Parathyroid adenoma (tissue), 2 donors: ENCODE measurements around the gene WNT11.

Experiments
- H2AFZ ChIP-seq: fragments of 300-600 bp; sonication (generic); one replicate; pipeline ENCODE4 v1.7.0; 2017; ENCODE audit warnings: antibody characterized with exemption, mild to moderate bottlenecking
- H3K27ac ChIP-seq: fragments of 300-600 bp; sonication (generic); one replicate; pipeline ENCODE4 v1.7.0; 2017
- H3K27me3 ChIP-seq: fragments of 300-600 bp; sonication (generic); one replicate; pipeline ENCODE4 v1.7.0; 2017; ENCODE audit warnings: low read length; ENCODE audit not compliant: control insufficient read depth, insufficient read depth
- H3K36me3 ChIP-seq: fragments of 300-600 bp; sonication (generic); one replicate; pipeline ENCODE4 v1.7.0; 2017; ENCODE audit warnings: low read length; ENCODE audit not compliant: control insufficient read depth, insufficient read depth
- H3K4me1 ChIP-seq: fragments of 300-600 bp; sonication (generic); one replicate; pipeline ENCODE4 v1.7.0; 2017; ENCODE audit warnings: control low read depth
- H3K4me2 ChIP-seq: fragments of 300-600 bp; sonication (generic); one replicate; pipeline ENCODE4 v1.7.0; 2017; ENCODE audit warnings: low read length
- H3K4me3 ChIP-seq: fragments of 300-600 bp; sonication (generic); one replicate; pipeline ENCODE4 v1.7.0; 2017; ENCODE audit warnings: low read depth, low read length
- H3K79me2 ChIP-seq: fragments of 300-600 bp; sonication (generic); one replicate; pipeline ENCODE4 v1.7.0; 2017; ENCODE audit warnings: control low read depth
- H3K9ac ChIP-seq: fragments of 300-600 bp; sonication (generic); one replicate; pipeline ENCODE4 v1.7.0; 2017; ENCODE audit warnings: mild to moderate bottlenecking
- H3K9me3 ChIP-seq: fragments of 300-600 bp; sonication (generic); one replicate; pipeline ENCODE4 v1.7.0; 2017; ENCODE audit warnings: low read length; ENCODE audit not compliant: control insufficient read depth
- TF ChIP-seq, protein P1 (sequence below): fragments of 300-600 bp; sonication (generic); IDR thresholded peaks from one replicate; pipeline ENCODE4 v1.7.0; 2017; ENCODE audit warnings: antibody characterized with exemption, mild to moderate bottlenecking
- donor health status: primary hyperparathyroidism.

WNT11 gene

DNA sequence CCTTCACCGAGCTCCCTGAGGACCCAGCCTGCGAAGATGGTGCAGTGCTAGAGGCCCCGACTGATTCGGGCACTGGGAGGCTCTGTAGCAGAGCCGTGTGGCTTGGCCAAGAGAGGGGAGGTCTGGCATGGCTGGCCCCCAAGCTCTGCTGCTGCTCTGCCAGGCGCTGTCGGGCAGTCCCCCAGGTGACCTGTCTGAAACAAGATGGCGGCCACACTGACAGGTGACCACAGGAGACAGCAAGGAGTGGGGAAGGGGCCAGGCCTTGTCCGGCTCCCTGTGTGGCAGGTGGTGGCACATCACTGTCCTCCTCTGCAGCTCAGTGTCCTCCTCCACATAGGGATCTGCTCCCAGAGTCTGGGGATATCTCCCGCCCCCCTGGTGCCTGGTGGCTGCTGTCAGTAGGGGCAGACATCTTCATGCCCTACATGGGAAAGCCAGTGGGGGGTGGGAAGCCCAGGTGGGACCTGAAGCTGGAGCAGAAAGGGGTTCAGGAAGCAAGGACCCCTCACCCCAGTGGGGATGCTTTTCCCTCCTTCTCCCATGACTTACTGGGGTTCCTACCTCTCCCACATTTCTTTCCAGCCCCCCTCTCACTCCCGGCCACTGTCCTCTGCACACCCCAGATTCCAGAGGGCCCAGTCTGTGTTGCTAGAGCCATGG, 40.1 kb upstream of the WNT11 start:
- Histone ChIP-seq H2AFZ (no peak overlapping the region), H3K4me2 (no peak overlapping the region), H3K4me1 (no peaks in the 10 kb centered on the region), H3K36me3 (no peaks in the 10 kb centered on the region), H3K4me3 (no peak overlapping the region), H3K79me2 (no peaks in the 10 kb centered on the region), H3K27me3 (no peaks in the 10 kb centered on the region), H3K27ac (no peak overlapping the region), H3K9ac (no peak overlapping the region), H3K9me3 (no peaks in the 10 kb centered on the region)
- TF ChIP-seq, protein P1, sequence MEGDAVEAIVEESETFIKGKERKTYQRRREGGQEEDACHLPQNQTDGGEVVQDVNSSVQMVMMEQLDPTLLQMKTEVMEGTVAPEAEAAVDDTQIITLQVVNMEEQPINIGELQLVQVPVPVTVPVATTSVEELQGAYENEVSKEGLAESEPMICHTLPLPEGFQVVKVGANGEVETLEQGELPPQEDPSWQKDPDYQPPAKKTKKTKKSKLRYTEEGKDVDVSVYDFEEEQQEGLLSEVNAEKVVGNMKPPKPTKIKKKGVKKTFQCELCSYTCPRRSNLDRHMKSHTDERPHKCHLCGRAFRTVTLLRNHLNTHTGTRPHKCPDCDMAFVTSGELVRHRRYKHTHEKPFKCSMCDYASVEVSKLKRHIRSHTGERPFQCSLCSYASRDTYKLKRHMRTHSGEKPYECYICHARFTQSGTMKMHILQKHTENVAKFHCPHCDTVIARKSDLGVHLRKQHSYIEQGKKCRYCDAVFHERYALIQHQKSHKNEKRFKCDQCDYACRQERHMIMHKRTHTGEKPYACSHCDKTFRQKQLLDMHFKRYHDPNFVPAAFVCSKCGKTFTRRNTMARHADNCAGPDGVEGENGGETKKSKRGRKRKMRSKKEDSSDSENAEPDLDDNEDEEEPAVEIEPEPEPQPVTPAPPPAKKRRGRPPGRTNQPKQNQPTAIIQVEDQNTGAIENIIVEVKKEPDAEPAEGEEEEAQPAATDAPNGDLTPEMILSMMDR = no peak

DNA sequence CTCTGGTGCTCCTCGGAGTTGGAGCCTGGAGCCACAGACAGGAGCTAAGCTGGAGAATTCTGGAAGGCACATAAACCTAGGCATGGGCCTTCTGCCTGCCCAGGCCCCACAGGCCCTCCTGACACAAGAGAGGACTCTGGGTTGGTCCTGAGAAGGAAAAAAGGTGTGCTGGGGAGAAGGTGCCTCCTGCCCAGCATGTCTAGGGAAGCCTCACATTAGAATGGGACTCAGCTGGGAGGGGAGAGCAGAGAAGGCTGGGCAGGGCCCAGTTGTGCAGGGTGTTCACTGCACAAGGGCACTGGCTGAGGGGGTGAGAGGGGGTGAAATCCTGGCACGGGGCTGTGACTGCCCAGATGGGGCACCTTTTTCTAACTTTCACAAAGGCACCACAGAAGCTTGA, 39.4 kb upstream of the WNT11 start:
- TF ChIP-seq, protein P1 = no peak

DNA sequence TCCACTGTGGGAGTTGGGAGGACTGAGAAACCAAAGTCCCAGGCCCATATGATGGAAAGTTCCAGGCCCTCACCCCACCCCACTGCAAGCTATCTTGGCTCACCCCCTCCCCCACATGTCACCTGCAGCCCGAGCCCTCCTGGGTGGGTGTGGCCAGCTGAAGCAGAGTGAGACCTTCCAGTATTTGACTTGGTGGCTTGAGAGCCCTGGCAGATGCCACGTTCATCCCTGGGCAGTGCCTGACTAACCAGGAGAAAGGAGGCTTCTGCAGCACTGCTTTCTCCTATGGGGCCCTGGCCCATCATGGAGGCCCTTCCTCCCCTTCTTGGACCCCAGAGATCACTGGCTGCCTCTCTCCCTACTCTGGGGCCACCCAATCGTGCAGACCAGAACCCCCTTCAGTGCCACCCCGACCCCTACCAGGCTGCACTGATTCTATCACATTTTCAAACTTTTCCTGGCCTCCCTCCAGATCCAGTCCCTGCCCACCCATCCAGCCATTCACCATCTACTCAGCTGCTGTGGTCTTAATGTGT, 38.1 kb upstream of the WNT11 start:
- Histone ChIP-seq H3K4me1 (no peaks in the 10 kb centered on the region), H3K9ac (no peak overlapping the region), H3K4me3 (no peak overlapping the region), H3K79me2 (no peaks in the 10 kb centered on the region), H3K9me3 (no peaks in the 10 kb centered on the region), H3K27ac (no peak overlapping the region), H3K4me2 (no peak overlapping the region), H2AFZ (no peak overlapping the region), H3K27me3 (no peaks in the 10 kb centered on the region), H3K36me3 (no peaks in the 10 kb centered on the region)
- TF ChIP-seq, protein P1 = no peak

More for the DNA sequence above, 39.4 kb upstream of the WNT11 start:
- H3K4me3 ChIP-seq = no peak overlapping the region
- H3K4me2 ChIP-seq = no peak overlapping the region
- no peaks in the 10 kb centered on the region for H3K4me1 ChIP-seq
- no peak overlapping the region for H3K27ac ChIP-seq
- no peak overlapping the region for H3K9ac ChIP-seq
- H2AFZ ChIP-seq = no peak overlapping the region
- no peaks in the 10 kb centered on the region for H3K36me3 ChIP-seq
- H3K27me3 ChIP-seq = no peaks in the 10 kb centered on the region
- no peaks in the 10 kb centered on the region for H3K79me2 ChIP-seq
- H3K9me3 ChIP-seq = no peaks in the 10 kb centered on the region

DNA sequence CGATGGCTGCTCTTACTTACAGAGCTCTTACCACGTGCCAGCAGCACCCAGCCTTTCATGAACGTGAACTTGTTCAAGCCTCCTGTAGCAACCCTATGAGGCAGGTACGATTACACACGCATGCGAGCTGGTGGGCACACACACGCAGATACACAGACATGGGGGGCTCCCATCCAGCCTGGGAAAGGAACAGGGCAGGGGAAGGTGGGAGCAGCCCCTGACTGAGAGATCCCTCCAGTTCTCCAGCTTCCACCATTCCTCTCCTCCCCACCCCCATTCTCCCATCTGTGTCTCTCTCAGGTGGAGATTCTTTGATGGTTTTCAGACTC, 37.6 kb upstream of the WNT11 start:
- Histone ChIP-seq H3K4me2 (no peak overlapping the region), H3K4me1 (no peaks in the 10 kb centered on the region), H3K27me3 (no peaks in the 10 kb centered on the region), H3K9me3 (no peaks in the 10 kb centered on the region), H3K36me3 (no peaks in the 10 kb centered on the region), H3K9ac (no peak overlapping the region), H3K27ac (no peak overlapping the region), H3K4me3 (no peak overlapping the region), H2AFZ (no peak overlapping the region), H3K79me2 (no peaks in the 10 kb centered on the region)
- TF ChIP-seq, protein P1 = no peak
